ENCODE measurements around the gene HIVEP2.

Gene HIVEP2

GRCh38 chr6:142797159-142797558 is 147.8 kb downstream of the HIVEP2 start:
- no peak overlapping the region for H3K9ac ChIP-seq (ENCODE audit: low read depth in 1 of 2, low read length in 2 of 2)
- H3K27me3 ChIP-seq (ENCODE audit: control insufficient read depth in 1 of 2, insufficient read depth in 2 of 2, low read length in 2 of 2) = no peaks in the 10 kb centered on the region
- H3K36me3 ChIP-seq (ENCODE audit: control insufficient read depth in 1 of 2, insufficient read depth in 2 of 2, low read length in 2 of 2) = no peaks in the 10 kb centered on the region
- H3K27ac ChIP-seq (ENCODE audit: low read depth, low read length) = no peak overlapping the region
- H3K4me1 ChIP-seq (ENCODE audit: control insufficient read depth in 1 of 2, insufficient read depth in 2 of 2, low read length in 2 of 2) = no peaks in the 10 kb centered on the region
- no peaks in the 10 kb centered on the region for H3K9me3 ChIP-seq (ENCODE audit: control insufficient read depth in 1 of 2, low read length in 2 of 2)
- H3K4me3 ChIP-seq (ENCODE audit: low read depth in 1 of 2, low read length in 2 of 2) = no peak overlapping the region

GRCh38 chr6:142796571-142796970 is 148.4 kb downstream of the HIVEP2 start:
- Histone ChIP-seq H3K9me3 (ENCODE audit: control insufficient read depth in 1 of 2, low read length in 2 of 2) (no peaks in the 10 kb centered on the region), H3K4me3 (ENCODE audit: low read depth in 1 of 2, low read length in 2 of 2) (no peak overlapping the region), H3K9ac (ENCODE audit: low read depth in 1 of 2, low read length in 2 of 2) (no peak overlapping the region), H3K36me3 (ENCODE audit: control insufficient read depth in 1 of 2, insufficient read depth in 2 of 2, low read length in 2 of 2) (no peaks in the 10 kb centered on the region), H3K27me3 (ENCODE audit: control insufficient read depth in 1 of 2, insufficient read depth in 2 of 2, low read length in 2 of 2) (no peaks in the 10 kb centered on the region), H3K4me1 (ENCODE audit: control insufficient read depth in 1 of 2, insufficient read depth in 2 of 2, low read length in 2 of 2) (no peaks in the 10 kb centered on the region), H3K27ac (ENCODE audit: low read depth, low read length) (no peak overlapping the region)

- Histone ChIP-seq H3K27ac (ENCODE audit: low read depth, low read length) (no peak overlapping the region), H3K36me3 (ENCODE audit: control insufficient read depth in 1 of 2, insufficient read depth in 2 of 2, low read length in 2 of 2) (no peaks in the 10 kb centered on the region), H3K27me3 (ENCODE audit: control insufficient read depth in 1 of 2, insufficient read depth in 2 of 2, low read length in 2 of 2) (no peaks in the 10 kb centered on the region), H3K4me3 (ENCODE audit: low read depth in 1 of 2, low read length in 2 of 2) (no peak overlapping the region), H3K9me3 (ENCODE audit: control insufficient read depth in 1 of 2, low read length in 2 of 2) (no peaks in the 10 kb centered on the region), H3K9ac (ENCODE audit: low read depth in 1 of 2, low read length in 2 of 2) (no peak overlapping the region), H3K4me1 (ENCODE audit: control insufficient read depth in 1 of 2, insufficient read depth in 2 of 2, low read length in 2 of 2) (no peaks in the 10 kb centered on the region)
Measured at GRCh38 chr6:142796024-142796423, 149.0 kb downstream of the HIVEP2 start.

- H3K9me3 ChIP-seq (ENCODE audit: control insufficient read depth in 1 of 2, low read length in 2 of 2) = no peaks in the 10 kb centered on the region
- H3K36me3 ChIP-seq (ENCODE audit: control insufficient read depth in 1 of 2, insufficient read depth in 2 of 2, low read length in 2 of 2) = no peaks in the 10 kb centered on the region
- no peak overlapping the region for H3K4me3 ChIP-seq (ENCODE audit: low read depth in 1 of 2, low read length in 2 of 2)
- H3K4me1 ChIP-seq (ENCODE audit: control insufficient read depth in 1 of 2, insufficient read depth in 2 of 2, low read length in 2 of 2) = no peaks in the 10 kb centered on the region
- no peaks in the 10 kb centered on the region for H3K27me3 ChIP-seq (ENCODE audit: control insufficient read depth in 1 of 2, insufficient read depth in 2 of 2, low read length in 2 of 2)
- H3K27ac ChIP-seq (ENCODE audit: low read depth, low read length) = no peak overlapping the region
- H3K9ac ChIP-seq (ENCODE audit: low read depth in 1 of 2, low read length in 2 of 2) = no peak overlapping the region
Measured at GRCh38 chr6:142794424-142794823, 150.6 kb downstream of the HIVEP2 start.

GRCh38 chr6:142790257-142790656 is 154.7 kb downstream of the HIVEP2 start:
- Histone ChIP-seq H3K4me3 (ENCODE audit: low read depth in 1 of 2, low read length in 2 of 2) (no peak overlapping the region), H3K27me3 (ENCODE audit: control insufficient read depth in 1 of 2, insufficient read depth in 2 of 2, low read length in 2 of 2) (no peaks in the 10 kb centered on the region), H3K27ac (ENCODE audit: low read depth, low read length) (no peak overlapping the region), H3K36me3 (ENCODE audit: control insufficient read depth in 1 of 2, insufficient read depth in 2 of 2, low read length in 2 of 2) (no peaks in the 10 kb centered on the region), H3K9me3 (ENCODE audit: control insufficient read depth in 1 of 2, low read length in 2 of 2) (no peaks in the 10 kb centered on the region), H3K4me1 (ENCODE audit: control insufficient read depth in 1 of 2, insufficient read depth in 2 of 2, low read length in 2 of 2) (no peaks in the 10 kb centered on the region), H3K9ac (ENCODE audit: low read depth in 1 of 2, low read length in 2 of 2) (no peak overlapping the region)

GRCh38 chr6:142787422-142787821 is 157.6 kb downstream of the HIVEP2 start:
- no peaks in the 10 kb centered on the region for H3K36me3 ChIP-seq (ENCODE audit: control insufficient read depth in 1 of 2, insufficient read depth in 2 of 2, low read length in 2 of 2)
- H3K4me1 ChIP-seq (ENCODE audit: control insufficient read depth in 1 of 2, insufficient read depth in 2 of 2, low read length in 2 of 2) = no peaks in the 10 kb centered on the region
- no peak overlapping the region for H3K27ac ChIP-seq (ENCODE audit: low read depth, low read length)
- no peaks in the 10 kb centered on the region for H3K9me3 ChIP-seq (ENCODE audit: control insufficient read depth in 1 of 2, low read length in 2 of 2)
- no peak overlapping the region for H3K9ac ChIP-seq (ENCODE audit: low read depth in 1 of 2, low read length in 2 of 2)
- H3K4me3 ChIP-seq (ENCODE audit: low read depth in 1 of 2, low read length in 2 of 2) = no peak overlapping the region
- H3K27me3 ChIP-seq (ENCODE audit: control insufficient read depth in 1 of 2, insufficient read depth in 2 of 2, low read length in 2 of 2) = no peaks in the 10 kb centered on the region

GRCh38 chr6:142786476-142786875 is 158.5 kb downstream of the HIVEP2 start:
- no peaks in the 10 kb centered on the region for H3K9me3 ChIP-seq (ENCODE audit: control insufficient read depth in 1 of 2, low read length in 2 of 2)
- no peaks in the 10 kb centered on the region for H3K36me3 ChIP-seq (ENCODE audit: control insufficient read depth in 1 of 2, insufficient read depth in 2 of 2, low read length in 2 of 2)

GRCh38 chr6:142784344-142784743 is 160.6 kb downstream of the HIVEP2 start:
- Histone ChIP-seq H3K36me3 (ENCODE audit: control insufficient read depth in 1 of 2, insufficient read depth in 2 of 2, low read length in 2 of 2) (no peaks in the 10 kb centered on the region), H3K27me3 (ENCODE audit: control insufficient read depth in 1 of 2, insufficient read depth in 2 of 2, low read length in 2 of 2) (no peaks in the 10 kb centered on the region), H3K9me3 (ENCODE audit: control insufficient read depth in 1 of 2, low read length in 2 of 2) (no peaks in the 10 kb centered on the region), H3K27ac (ENCODE audit: low read depth, low read length) (no peak overlapping the region), H3K4me1 (ENCODE audit: control insufficient read depth in 1 of 2, insufficient read depth in 2 of 2, low read length in 2 of 2) (no peaks in the 10 kb centered on the region), H3K4me3 (ENCODE audit: low read depth in 1 of 2, low read length in 2 of 2) (no peak overlapping the region), H3K9ac (ENCODE audit: low read depth in 1 of 2, low read length in 2 of 2) (no peak overlapping the region)

More at GRCh38 chr6:142786476-142786875, 158.5 kb downstream of the HIVEP2 start:
- H3K9ac ChIP-seq (ENCODE audit: low read depth in 1 of 2, low read length in 2 of 2) = no peak overlapping the region
- H3K4me3 ChIP-seq (ENCODE audit: low read depth in 1 of 2, low read length in 2 of 2) = no peak overlapping the region
- no peaks in the 10 kb centered on the region for H3K4me1 ChIP-seq (ENCODE audit: control insufficient read depth in 1 of 2, insufficient read depth in 2 of 2, low read length in 2 of 2)
- H3K27ac ChIP-seq (ENCODE audit: low read depth, low read length) = no peak overlapping the region
- no peaks in the 10 kb centered on the region for H3K27me3 ChIP-seq (ENCODE audit: control insufficient read depth in 1 of 2, insufficient read depth in 2 of 2, low read length in 2 of 2)

- Histone ChIP-seq H3K4me1 (ENCODE audit: control insufficient read depth in 1 of 2, insufficient read depth in 2 of 2, low read length in 2 of 2) (no peaks in the 10 kb centered on the region), H3K9me3 (ENCODE audit: control insufficient read depth in 1 of 2, low read length in 2 of 2) (no peaks in the 10 kb centered on the region), H3K9ac (ENCODE audit: low read depth in 1 of 2, low read length in 2 of 2) (no peak overlapping the region), H3K4me3 (ENCODE audit: low read depth in 1 of 2, low read length in 2 of 2) (no peak overlapping the region), H3K36me3 (ENCODE audit: control insufficient read depth in 1 of 2, insufficient read depth in 2 of 2, low read length in 2 of 2) (no peaks in the 10 kb centered on the region), H3K27ac (ENCODE audit: low read depth, low read length) (no peak overlapping the region), H3K27me3 (ENCODE audit: control insufficient read depth in 1 of 2, insufficient read depth in 2 of 2, low read length in 2 of 2) (no peaks in the 10 kb centered on the region)
Measured at GRCh38 chr6:142783499-142783898, 161.5 kb downstream of the HIVEP2 start.

GRCh38 chr6:142781129-142781528 is 163.8 kb downstream of the HIVEP2 start:
- no peaks in the 10 kb centered on the region for H3K9me3 ChIP-seq (ENCODE audit: control insufficient read depth in 1 of 2, low read length in 2 of 2)
- H3K27ac ChIP-seq (ENCODE audit: low read depth, low read length) = no peak overlapping the region
- H3K9ac ChIP-seq (ENCODE audit: low read depth in 1 of 2, low read length in 2 of 2) = no peak overlapping the region
- no peak overlapping the region for H3K4me3 ChIP-seq (ENCODE audit: low read depth in 1 of 2, low read length in 2 of 2)
- H3K4me1 ChIP-seq (ENCODE audit: control insufficient read depth in 1 of 2, insufficient read depth in 2 of 2, low read length in 2 of 2) = no peaks in the 10 kb centered on the region
- H3K36me3 ChIP-seq (ENCODE audit: control insufficient read depth in 1 of 2, insufficient read depth in 2 of 2, low read length in 2 of 2) = no peaks in the 10 kb centered on the region
- no peaks in the 10 kb centered on the region for H3K27me3 ChIP-seq (ENCODE audit: control insufficient read depth in 1 of 2, insufficient read depth in 2 of 2, low read length in 2 of 2)

Measured in duodenal mucosa (tissue), 2 donors.